Measurements from ENCODE around the gene ZIC2. TPM values are rescaled to one million over a fixed set of nuclear protein-coding genes. Genes with fewer than 3 reads are reported as not detected.

Gene ZIC2
- total and polyA plus RNA-seq, 2 of the 4 experiments (the other 2 are of a cell fraction), result not detected

GRCh38 chr13:99974296-99974938 lies 7.2 kb upstream of the ZIC2 start:
- no peak overlapping the region for H2AK5ac ChIP-seq (ENCODE audit: low read depth, low read length)
- H3K27me3 ChIP-seq (ENCODE audit: control insufficient read depth, insufficient read depth, low read length), result peaks cover 93% of the 10 kb centered on the region
- no peak for TF ChIP-seq USF2 (IDR thresholded peaks at IDR 0.05; ENCODE audit: low read depth, low read length)
- TF ChIP-seq NFE2L2 (IDR thresholded peaks at IDR 0.05; ENCODE audit: low read depth, low read length), result no peak
- no peak for TF ChIP-seq RAD21 (IDR thresholded peaks at IDR 0.05; ENCODE audit: low read length)
- no peak for TF ChIP-seq RFX5 (IDR thresholded peaks at IDR 0.05; ENCODE audit: low read depth, low read length)
- no peaks in the 10 kb centered on the region; the same call in 1 of the 2 replicates for H4K20me1 ChIP-seq (ENCODE audit: insufficient read depth, low read length)
- no peaks in the 10 kb centered on the region for H3K36me3 ChIP-seq (ENCODE audit: control insufficient read depth, insufficient read depth, low read length)
- no peak overlapping the region for H3K18ac ChIP-seq (ENCODE audit: low read depth, low read length)
- ChIA-PET CTCF (interaction anchor here (0.7 to 1.2 kb wide), 2 partner anchors 9 to 215 kb away, joined by 3 to 7 read pairs; no protein-coding TSS in a partner anchor), POLR2A (ENCODE audit: unreplicated experiment) (interaction anchor here (0.5 kb wide), 1 partner anchor 17 kb away, joined by 5 read pairs; no protein-coding TSS in a partner anchor)
- H2AK9ac ChIP-seq (replicated peaks; ENCODE audit: low read depth, low read length, poor library complexity), result no peak overlapping the region
- H3K4me2 ChIP-seq (ENCODE audit: low read depth, low read length), result no peak overlapping the region
- no peak overlapping the region for H2BK20ac ChIP-seq (ENCODE audit: low read depth, low read length)
- BruUV-seq (replicated peaks), result no TSS peak
- H3K9ac ChIP-seq (ENCODE audit: low read depth, low read length), result no peak overlapping the region
- no peak overlapping the region for H3K4me3 ChIP-seq (ENCODE audit: insufficient read depth, low read depth, low read length)
- H3K4ac ChIP-seq (ENCODE audit: low read depth, low read length), result no peak overlapping the region
- dilution Hi-C loops (cut with HindIII; ENCODE audit: low sequenced_read_pairs, unreplicated experiment) (no loop called here), in situ Hi-C loops (cut with MboI; ENCODE audit: low sequenced_read_pairs) (no loop called here), intact Hi-C loops (cut with micrococcal nuclease) (loop anchor here (10.0 kb wide), 1 partner anchor 540 kb away; no protein-coding TSS in a partner anchor)
- ATAC-seq (ENCODE audit: low read depth), result no peak
- no peak overlapping the region for H2BK120ac ChIP-seq (ENCODE audit: low read depth, low read length)
- DNase-seq, result no peak
- no peak overlapping the region for H3K56ac ChIP-seq (ENCODE audit: extremely low read depth, insufficient read depth, low read length)
- no peak overlapping the region for H4K91ac ChIP-seq (ENCODE audit: insufficient read depth, low read depth, low read length)
- no peak overlapping the region for H3K14ac ChIP-seq (replicated peaks; ENCODE audit: low read depth, low read length)
- no peak overlapping the region for H4K8ac ChIP-seq (ENCODE audit: low read depth in 2 of 2, low read length in 2 of 2)
- H3K4me1 ChIP-seq (ENCODE audit: control insufficient read depth, insufficient read depth, low read length), result peaks cover 2% of the 10 kb centered on the region; the same call in 1 of the 2 replicates
- H3K9me1 ChIP-seq (ENCODE audit: insufficient read depth, low read length), result no peaks in the 10 kb centered on the region
- no peak overlapping the region for H2AFZ ChIP-seq (replicated peaks; ENCODE audit: low read length, poor library complexity)
- peaks cover 20% of the 10 kb centered on the region for H3K9me3 ChIP-seq (ENCODE audit: control insufficient read depth, insufficient read depth, low read length)
- H3K27ac ChIP-seq (ENCODE audit: insufficient read depth, low read length), result no peak overlapping the region
- no peak overlapping the region for H4K5ac ChIP-seq (ENCODE audit: low read depth, low read length)
- no peak overlapping the region for H2BK5ac ChIP-seq (ENCODE audit: low read depth, low read length, poor library complexity, severe bottlenecking)
- no peak overlapping the region for H2BK15ac ChIP-seq (ENCODE audit: low read depth, low read length)
- no peak overlapping the region for H3K23ac ChIP-seq (ENCODE audit: low read depth, low read length)
- WGBS, 2 experiments (ENCODE audit: extremely low coverage in 2 of 2, insufficient read length in 1 of 2), result 4% methylated on average over 5 of the region's 18 CpGs; no CpG with 5 or more reads in 1 of the 2 experiments
- no peaks in the 10 kb centered on the region for H3K79me1 ChIP-seq (ENCODE audit: low read depth in 1 of 2, low read length in 2 of 2)

Data from IMR-90 (cell line).